Ovary (tissue), 3 donors: ENCODE results near the gene RCOR3.

Experiments
- EP300 ChIP-seq: sonication (generic); formaldehyde crosslinking; IDR thresholded peaks from one replicate; pipeline ENCODE4 v1.6.1; 2017; ENCODE audit warnings: antibody characterized with exemption
- POLR2A ChIP-seq: fragments of 450-650 bp; IDR thresholded peaks from one replicate; pipeline ENCODE4 v1.6.1; 2017; ENCODE audit warnings: antibody characterized with exemption, mild to moderate bottlenecking, moderate library complexity
- TF ChIP-seq, protein P1 (sequence below), 3 donors: fragments of 450-650 bp in 2 of 3; fragments of 200-600 bp in 1 of 3; IDR thresholded peaks; one replicate each; pipeline versions ENCODE4 v1.5.1 to v1.8.0; 2016 to 2022; ENCODE audit warnings: antibody characterized with exemption in 3 of 3, mild to moderate bottlenecking in 1 of 3
- donor health status: DM: no; HTN: no; CAD: no.

DNA sequence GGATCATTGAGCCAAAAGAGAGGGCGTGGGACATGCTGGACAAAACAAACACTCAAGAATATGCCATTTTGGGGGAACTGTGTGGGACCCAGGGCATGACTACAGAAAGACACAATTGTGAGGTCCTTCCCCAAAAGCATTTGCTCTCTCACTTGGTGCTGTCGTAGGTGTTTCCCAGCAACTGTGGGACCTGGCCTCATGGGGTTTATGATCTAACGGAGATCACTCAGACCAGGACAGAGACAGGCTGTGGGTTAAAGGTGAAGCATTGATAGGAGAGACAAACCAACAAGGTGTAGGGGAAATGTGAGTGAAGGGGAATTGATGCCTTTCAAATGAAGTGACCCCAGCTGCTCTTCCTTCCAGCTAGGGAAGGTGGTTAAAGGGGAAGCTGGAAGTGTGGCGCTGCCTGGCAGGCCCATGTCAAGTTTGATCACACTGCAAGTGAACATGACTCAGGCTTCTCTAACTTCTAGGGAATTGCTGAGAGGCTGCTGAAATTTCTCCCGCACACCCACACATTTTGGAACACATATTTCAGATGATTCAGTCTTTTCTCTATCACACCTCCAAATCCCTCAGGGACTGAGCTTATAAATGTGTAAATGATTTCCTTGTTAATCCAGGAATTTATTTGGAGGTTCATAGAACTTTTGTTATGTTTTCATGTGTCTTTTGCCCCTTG is 97.7 kb downstream of the RCOR3 start:
- TF ChIP-seq, protein P1, sequence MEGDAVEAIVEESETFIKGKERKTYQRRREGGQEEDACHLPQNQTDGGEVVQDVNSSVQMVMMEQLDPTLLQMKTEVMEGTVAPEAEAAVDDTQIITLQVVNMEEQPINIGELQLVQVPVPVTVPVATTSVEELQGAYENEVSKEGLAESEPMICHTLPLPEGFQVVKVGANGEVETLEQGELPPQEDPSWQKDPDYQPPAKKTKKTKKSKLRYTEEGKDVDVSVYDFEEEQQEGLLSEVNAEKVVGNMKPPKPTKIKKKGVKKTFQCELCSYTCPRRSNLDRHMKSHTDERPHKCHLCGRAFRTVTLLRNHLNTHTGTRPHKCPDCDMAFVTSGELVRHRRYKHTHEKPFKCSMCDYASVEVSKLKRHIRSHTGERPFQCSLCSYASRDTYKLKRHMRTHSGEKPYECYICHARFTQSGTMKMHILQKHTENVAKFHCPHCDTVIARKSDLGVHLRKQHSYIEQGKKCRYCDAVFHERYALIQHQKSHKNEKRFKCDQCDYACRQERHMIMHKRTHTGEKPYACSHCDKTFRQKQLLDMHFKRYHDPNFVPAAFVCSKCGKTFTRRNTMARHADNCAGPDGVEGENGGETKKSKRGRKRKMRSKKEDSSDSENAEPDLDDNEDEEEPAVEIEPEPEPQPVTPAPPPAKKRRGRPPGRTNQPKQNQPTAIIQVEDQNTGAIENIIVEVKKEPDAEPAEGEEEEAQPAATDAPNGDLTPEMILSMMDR (IDR thresholded peaks at IDR 0.05) = no peak
- TF ChIP-seq EP300 = no peak
- TF ChIP-seq POLR2A = no peak
